Keratinocyte (primary cell): Measurements from ENCODE around the gene RBBP8. TPM values are rescaled to one million over a fixed set of nuclear protein-coding genes. Genes with fewer than 3 reads are reported as not detected.
A peak's percentile ranks its signal among the peaks of the same experiment; 100 is the strongest.

Experiments used
- DNase-seq: peaks from one replicate; pipeline ENCODE4 v3.0.0-alpha.2; 2011; ENCODE audit warnings: low read depth, missing footprints, low spot score
- FAIRE-seq: peaks from 2 replicates; lab custom pipeline; 2011; peaks lifted over from hg19 to GRCh38; lab: Jason Lieb, UNC
- H2AFZ ChIP-seq: 2 replicates; pipeline ENCODE4 v1.6.0; 2012; ENCODE audit warnings: low read length, control low read depth, inconsistent platforms; ENCODE audit not compliant: control insufficient read depth
- H3K27ac ChIP-seq: 2 replicates; pipeline ENCODE4 v1.5.1; 2011; ENCODE audit warnings: low read length; ENCODE audit not compliant: control insufficient read depth, insufficient read depth
- H3K27me3 ChIP-seq: 3 replicates; pipeline ENCODE4 v1.6.0; 2011; ENCODE audit warnings: low read length; ENCODE audit not compliant: control insufficient read depth, insufficient read depth; ENCODE audit errors: extremely low read depth
- H3K36me3 ChIP-seq, 2 experiments: 2 replicates in 1 of 2; 3 replicates in 1 of 2; pipeline ENCODE4 v1.5.1; 2011; ENCODE audit warnings: low read length in 2 of 2, mild to moderate bottlenecking in 1 of 2; ENCODE audit not compliant: control insufficient read depth in 2 of 2, insufficient read depth in 2 of 2; ENCODE audit errors: extremely low read depth in 1 of 2
- H3K4me1 ChIP-seq: 3 replicates; pipeline ENCODE4 v1.5.1; 2011; ENCODE audit warnings: low read length; ENCODE audit not compliant: control insufficient read depth, insufficient read depth; ENCODE audit errors: extremely low read depth
- H3K4me2 ChIP-seq: 3 replicates; pipeline ENCODE4 v1.6.0; 2011; ENCODE audit warnings: low read depth, low read length; ENCODE audit not compliant: control insufficient read depth, insufficient read depth; ENCODE audit errors: extremely low read depth
- H3K4me3 ChIP-seq, 3 experiments: fragments of 200-600 bp in 1 of 3; sonication (generic) in 1 of 3; 2 replicates in 2 of 3; 3 replicates in 1 of 3; pipeline ENCODE4 v1.5.1; 2011 to 2016; ENCODE audit warnings: low read length in 3 of 3, mild to moderate bottlenecking in 3 of 3, control low read depth in 2 of 3, inconsistent platforms in 1 of 3, low read depth in 1 of 3, mixed read lengths in 1 of 3, mixed run types in 1 of 3, moderate library complexity in 1 of 3; ENCODE audit not compliant: control insufficient read depth in 2 of 3, insufficient read depth in 2 of 3; ENCODE audit errors: extremely low read depth in 1 of 3
- H3K79me2 ChIP-seq: 2 replicates; pipeline ENCODE4 v1.6.0; 2012; ENCODE audit warnings: low read length; ENCODE audit not compliant: control insufficient read depth, insufficient read depth
- H3K9ac ChIP-seq: 3 replicates; pipeline ENCODE4 v1.6.0; 2011; ENCODE audit warnings: low read length; ENCODE audit not compliant: control insufficient read depth, insufficient read depth; ENCODE audit errors: extremely low read depth
- H3K9me1 ChIP-seq: 3 replicates; pipeline ENCODE4 v1.6.0; 2011; ENCODE audit warnings: low read length; ENCODE audit not compliant: control insufficient read depth, insufficient read depth; ENCODE audit errors: extremely low read depth
- H3K9me3 ChIP-seq: 2 replicates; pipeline ENCODE4 v1.5.1; 2012; ENCODE audit warnings: low read depth, low read length; ENCODE audit not compliant: control insufficient read depth
- H4K20me1 ChIP-seq: 3 replicates; pipeline ENCODE4 v1.6.0; 2011; ENCODE audit warnings: low read length; ENCODE audit not compliant: control insufficient read depth, insufficient read depth; ENCODE audit errors: extremely low read depth
- CTCF ChIP-seq, 3 experiments: IDR thresholded peaks in 1 of 3; conservative IDR thresholded peaks in 1 of 3; optimal IDR thresholded peaks in 1 of 3; 2 replicates in 2 of 3; 3 replicates in 1 of 3; pipeline versions ENCODE3 to v1.5.1; 2011; ENCODE audit warnings: low read length in 3 of 3, mild to moderate bottlenecking in 3 of 3, moderate library complexity in 2 of 3, control low read depth in 1 of 3, inconsistent platforms in 1 of 3; ENCODE audit not compliant: insufficient read depth in 2 of 3; ENCODE audit errors: extremely low read depth in 1 of 3
- EZH2 ChIP-seq: IDR thresholded peaks from one replicate; pipeline ENCODE4 v1.6.1; 2012; ENCODE audit warnings: inconsistent platforms, mild to moderate bottlenecking, low read length, moderate library complexity
- dilution Hi-C: fragments of 300-500 bp; cut with MboI; formaldehyde crosslinking; loops from one replicate; pipeline ENCODE4 v1.7.0; 2020; ENCODE audit warnings: low sequenced_read_pairs; ENCODE audit not compliant: extremely low pct_ligation_motif_present
- polyA plus RNA-seq, 5 experiments: library from polyadenylated mRNA; depleted of rRNA in 3 of 5; stranded (reverse) in 3 of 5; stranded (forward) in 1 of 5; unstranded in 1 of 5; fragments of >200 nt; gene quantifications; 1 replicate in 1 of 5; 2 replicates in 3 of 5; 3 replicates in 1 of 5; pipeline versions ENCODE4 v1.2.1 to v1.2.3, GENCODE V29; 2011 to 2012; ENCODE audit warnings: missing spikeins in 2 of 5, low read depth in 1 of 5, low replicate concordance in 1 of 5

The RBBP8 gene
- polyA plus RNA-seq, 1 donor (not counting 4 experiments of a cell fraction or from before 2014, with no cell fraction given) = 169 TPM

- H3K4me3 ChIP-seq = peak overlapping the region in 1 of 3 experiments; percentile 67
- H3K9me3 ChIP-seq = no peaks in the 10 kb centered on the region
- H3K36me3 ChIP-seq = peaks cover 10% of the 10 kb centered on the region in 2 experiments
- no peak overlapping the region for H3K9ac ChIP-seq
- no peak for DNase-seq
- no peaks in the 10 kb centered on the region for H4K20me1 ChIP-seq
- H3K4me1 ChIP-seq = peaks cover 16% of the 10 kb centered on the region
- peaks cover 57% of the 10 kb centered on the region for H3K79me2 ChIP-seq
- H3K4me2 ChIP-seq = peak overlapping the region; percentile 89
- no peak overlapping the region for H3K27ac ChIP-seq
- no peaks in the 10 kb centered on the region for H3K27me3 ChIP-seq
- FAIRE-seq = no peak
- no peaks in the 10 kb centered on the region for H3K9me1 ChIP-seq
- dilution Hi-C loops = no loop called here
- TF ChIP-seq CTCF (optimal IDR thresholded peaks at IDR 0.05 in 1 of 3, IDR thresholded peaks at IDR 0.05 in 1 of 3, conservative IDR thresholded peaks at IDR 0.05 in 1 of 3; ENCODE audit: extremely low read depth in 1 of 3, insufficient read depth in 2 of 3, low read length in 3 of 3) (no peak), EZH2 (no peak)
- H2AFZ ChIP-seq = no peak overlapping the region
These were observed 1.7 kb downstream of the RBBP8 start for GRCh38 chr18:22934789-22935188.

- H3K4me2 ChIP-seq = peak overlapping the region; percentile 57
- DNase-seq = no peak
- H3K4me3 ChIP-seq = no peak overlapping the region
- no peak overlapping the region for H3K27ac ChIP-seq
- no peak overlapping the region for H2AFZ ChIP-seq
- H4K20me1 ChIP-seq = no peaks in the 10 kb centered on the region
- H3K4me1 ChIP-seq = peaks cover 15% of the 10 kb centered on the region
- no peak overlapping the region for H3K9ac ChIP-seq
- no peak for FAIRE-seq
- H3K9me1 ChIP-seq = no peaks in the 10 kb centered on the region
- peaks cover 60% of the 10 kb centered on the region for H3K79me2 ChIP-seq
- TF ChIP-seq EZH2 (no peak), CTCF (optimal IDR thresholded peaks at IDR 0.05 in 1 of 3, IDR thresholded peaks at IDR 0.05 in 1 of 3, conservative IDR thresholded peaks at IDR 0.05 in 1 of 3; ENCODE audit: extremely low read depth in 1 of 3, insufficient read depth in 2 of 3, low read length in 3 of 3) (no peak)
- dilution Hi-C loops = no loop called here
- H3K9me3 ChIP-seq = no peaks in the 10 kb centered on the region
- H3K36me3 ChIP-seq = peaks cover 9 to 13% of the 10 kb centered on the region in 2 experiments
- H3K27me3 ChIP-seq = no peaks in the 10 kb centered on the region
These were observed 2.3 kb downstream of the RBBP8 start for GRCh38 chr18:22935431-22935830.
